Measurements from ENCODE around the gene CLC.

DNA sequence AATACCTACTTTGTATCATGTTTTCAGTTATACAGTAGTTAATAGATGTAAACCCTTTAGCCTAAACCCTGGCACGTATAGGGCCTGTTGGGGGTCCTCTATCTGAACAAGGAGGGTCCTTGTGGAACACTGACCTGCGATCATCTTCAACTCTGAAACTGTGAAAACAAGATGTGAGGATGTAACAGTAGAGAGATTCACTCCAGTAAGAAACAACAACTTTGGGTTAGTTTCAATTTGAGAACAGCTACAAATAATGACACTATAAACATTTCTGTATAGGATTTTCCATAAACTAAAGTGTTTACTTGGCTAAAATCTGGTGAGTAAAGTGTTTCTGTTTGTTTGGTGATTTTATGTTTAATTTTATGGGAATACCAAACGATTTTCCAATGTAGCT lies 2.1 kb downstream of the CLC start:
- TF ChIP-seq, protein P1, sequence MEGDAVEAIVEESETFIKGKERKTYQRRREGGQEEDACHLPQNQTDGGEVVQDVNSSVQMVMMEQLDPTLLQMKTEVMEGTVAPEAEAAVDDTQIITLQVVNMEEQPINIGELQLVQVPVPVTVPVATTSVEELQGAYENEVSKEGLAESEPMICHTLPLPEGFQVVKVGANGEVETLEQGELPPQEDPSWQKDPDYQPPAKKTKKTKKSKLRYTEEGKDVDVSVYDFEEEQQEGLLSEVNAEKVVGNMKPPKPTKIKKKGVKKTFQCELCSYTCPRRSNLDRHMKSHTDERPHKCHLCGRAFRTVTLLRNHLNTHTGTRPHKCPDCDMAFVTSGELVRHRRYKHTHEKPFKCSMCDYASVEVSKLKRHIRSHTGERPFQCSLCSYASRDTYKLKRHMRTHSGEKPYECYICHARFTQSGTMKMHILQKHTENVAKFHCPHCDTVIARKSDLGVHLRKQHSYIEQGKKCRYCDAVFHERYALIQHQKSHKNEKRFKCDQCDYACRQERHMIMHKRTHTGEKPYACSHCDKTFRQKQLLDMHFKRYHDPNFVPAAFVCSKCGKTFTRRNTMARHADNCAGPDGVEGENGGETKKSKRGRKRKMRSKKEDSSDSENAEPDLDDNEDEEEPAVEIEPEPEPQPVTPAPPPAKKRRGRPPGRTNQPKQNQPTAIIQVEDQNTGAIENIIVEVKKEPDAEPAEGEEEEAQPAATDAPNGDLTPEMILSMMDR (IDR thresholded peaks at IDR 0.05) = no peak
- TF ChIP-seq POLR2A (IDR thresholded peaks at IDR 0.05) = no peak
